ENCODE results near the gene TIAM2.

DNA sequence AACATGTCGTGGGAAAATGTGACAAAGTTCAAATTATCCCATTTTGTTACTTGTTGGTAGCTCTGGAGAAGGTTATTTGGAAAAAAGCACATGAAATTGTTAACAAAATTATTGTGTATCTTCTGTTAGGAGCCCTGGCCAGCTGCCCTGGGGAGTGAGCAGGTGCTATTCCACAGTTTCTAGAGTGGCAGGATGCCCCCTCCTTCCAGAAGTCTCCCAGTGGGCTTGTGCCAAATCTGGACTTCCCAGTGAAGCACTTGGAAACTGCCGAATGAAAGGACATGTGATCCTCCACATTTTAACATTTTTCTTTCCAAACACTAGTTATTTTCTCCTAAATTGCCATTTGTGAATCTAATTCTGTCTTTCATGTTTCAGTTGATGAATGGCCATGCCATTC lies 201.8 kb downstream of the TIAM2 start:
- TF ChIP-seq, protein P1, sequence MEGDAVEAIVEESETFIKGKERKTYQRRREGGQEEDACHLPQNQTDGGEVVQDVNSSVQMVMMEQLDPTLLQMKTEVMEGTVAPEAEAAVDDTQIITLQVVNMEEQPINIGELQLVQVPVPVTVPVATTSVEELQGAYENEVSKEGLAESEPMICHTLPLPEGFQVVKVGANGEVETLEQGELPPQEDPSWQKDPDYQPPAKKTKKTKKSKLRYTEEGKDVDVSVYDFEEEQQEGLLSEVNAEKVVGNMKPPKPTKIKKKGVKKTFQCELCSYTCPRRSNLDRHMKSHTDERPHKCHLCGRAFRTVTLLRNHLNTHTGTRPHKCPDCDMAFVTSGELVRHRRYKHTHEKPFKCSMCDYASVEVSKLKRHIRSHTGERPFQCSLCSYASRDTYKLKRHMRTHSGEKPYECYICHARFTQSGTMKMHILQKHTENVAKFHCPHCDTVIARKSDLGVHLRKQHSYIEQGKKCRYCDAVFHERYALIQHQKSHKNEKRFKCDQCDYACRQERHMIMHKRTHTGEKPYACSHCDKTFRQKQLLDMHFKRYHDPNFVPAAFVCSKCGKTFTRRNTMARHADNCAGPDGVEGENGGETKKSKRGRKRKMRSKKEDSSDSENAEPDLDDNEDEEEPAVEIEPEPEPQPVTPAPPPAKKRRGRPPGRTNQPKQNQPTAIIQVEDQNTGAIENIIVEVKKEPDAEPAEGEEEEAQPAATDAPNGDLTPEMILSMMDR (IDR thresholded peaks at IDR 0.05; ENCODE audit: poor library complexity): no peak
- no peak for TF ChIP-seq EZH2 (IDR thresholded peaks at IDR 0.05; ENCODE audit: borderline replicate concordance)
- TF ChIP-seq EZH2phosphoT487 (IDR thresholded peaks at IDR 0.05; ENCODE audit: low read depth, severe bottlenecking, unreplicated experiment): no peak

All from hepatocyte (in vitro differentiated cells).